LNCaP clone FGC (cell line): ENCODE results near the gene ACSBG1.
A peak's percentile ranks its signal among the peaks of the same experiment; 100 is the strongest.

Experiments used
- DNase-seq: peaks from one replicate; pipeline ENCODE4 v3.0.0-alpha.2; 2011; ENCODE audit warnings: low read depth
- H3K4me3 ChIP-seq: 2 replicates; pipeline ENCODE4 v1.5.1; 2011; ENCODE audit warnings: mild to moderate bottlenecking, low read depth, low read length, control low read depth
- TF ChIP-seq, protein P1 (sequence below): IDR thresholded peaks from 2 replicates; pipeline ENCODE4 v1.5.1; 2012; ENCODE audit warnings: mild to moderate bottlenecking; ENCODE audit not compliant: control insufficient read depth, insufficient read depth; ENCODE audit errors: extremely low read depth

ACSBG1 gene

DNA sequence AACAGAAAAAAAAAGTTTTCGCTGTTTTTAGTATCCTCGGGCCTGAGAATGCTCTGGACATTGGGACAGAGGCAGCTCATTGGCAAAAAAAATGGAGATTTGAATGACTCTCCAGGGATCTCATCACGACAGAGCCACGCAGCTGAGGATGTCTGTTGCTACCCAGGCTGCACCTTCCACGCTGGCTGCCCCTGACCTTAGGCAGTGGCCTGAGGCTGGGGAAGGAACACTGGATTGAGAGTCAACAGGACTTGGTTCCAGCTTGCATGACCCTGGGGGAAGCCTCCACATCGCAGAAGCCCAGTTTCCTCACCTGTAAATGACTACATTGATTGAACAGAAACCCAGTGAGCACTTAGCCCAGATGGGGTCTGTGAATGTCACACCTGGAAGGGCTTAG is 8.7 kb upstream of the ACSBG1 start:
- TF ChIP-seq, protein P1, sequence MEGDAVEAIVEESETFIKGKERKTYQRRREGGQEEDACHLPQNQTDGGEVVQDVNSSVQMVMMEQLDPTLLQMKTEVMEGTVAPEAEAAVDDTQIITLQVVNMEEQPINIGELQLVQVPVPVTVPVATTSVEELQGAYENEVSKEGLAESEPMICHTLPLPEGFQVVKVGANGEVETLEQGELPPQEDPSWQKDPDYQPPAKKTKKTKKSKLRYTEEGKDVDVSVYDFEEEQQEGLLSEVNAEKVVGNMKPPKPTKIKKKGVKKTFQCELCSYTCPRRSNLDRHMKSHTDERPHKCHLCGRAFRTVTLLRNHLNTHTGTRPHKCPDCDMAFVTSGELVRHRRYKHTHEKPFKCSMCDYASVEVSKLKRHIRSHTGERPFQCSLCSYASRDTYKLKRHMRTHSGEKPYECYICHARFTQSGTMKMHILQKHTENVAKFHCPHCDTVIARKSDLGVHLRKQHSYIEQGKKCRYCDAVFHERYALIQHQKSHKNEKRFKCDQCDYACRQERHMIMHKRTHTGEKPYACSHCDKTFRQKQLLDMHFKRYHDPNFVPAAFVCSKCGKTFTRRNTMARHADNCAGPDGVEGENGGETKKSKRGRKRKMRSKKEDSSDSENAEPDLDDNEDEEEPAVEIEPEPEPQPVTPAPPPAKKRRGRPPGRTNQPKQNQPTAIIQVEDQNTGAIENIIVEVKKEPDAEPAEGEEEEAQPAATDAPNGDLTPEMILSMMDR = no peak
- H3K4me3 ChIP-seq = no peak overlapping the region
- DNase-seq = no peak

DNA sequence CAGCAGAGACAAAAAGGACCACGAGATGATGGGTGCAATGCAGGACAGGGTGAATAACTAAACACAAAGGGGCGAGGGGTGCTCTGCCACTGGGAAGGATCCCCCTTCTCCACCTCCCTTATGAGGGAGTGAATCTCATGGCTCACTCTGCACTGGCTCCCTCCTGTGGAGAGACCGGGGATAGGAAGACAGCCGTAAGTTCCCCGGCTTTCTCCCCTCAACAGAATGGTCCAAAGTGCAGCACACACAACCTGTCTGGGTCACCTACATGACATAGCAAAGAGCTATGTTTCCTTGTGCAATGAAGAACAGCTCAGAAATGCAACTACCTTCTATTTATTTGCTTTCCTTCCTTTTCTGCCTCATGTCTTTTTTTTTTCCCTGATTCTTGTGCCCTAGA is 7.8 kb upstream of the ACSBG1 start:
- no peak overlapping the region for H3K4me3 ChIP-seq
- no peak for DNase-seq

DNA sequence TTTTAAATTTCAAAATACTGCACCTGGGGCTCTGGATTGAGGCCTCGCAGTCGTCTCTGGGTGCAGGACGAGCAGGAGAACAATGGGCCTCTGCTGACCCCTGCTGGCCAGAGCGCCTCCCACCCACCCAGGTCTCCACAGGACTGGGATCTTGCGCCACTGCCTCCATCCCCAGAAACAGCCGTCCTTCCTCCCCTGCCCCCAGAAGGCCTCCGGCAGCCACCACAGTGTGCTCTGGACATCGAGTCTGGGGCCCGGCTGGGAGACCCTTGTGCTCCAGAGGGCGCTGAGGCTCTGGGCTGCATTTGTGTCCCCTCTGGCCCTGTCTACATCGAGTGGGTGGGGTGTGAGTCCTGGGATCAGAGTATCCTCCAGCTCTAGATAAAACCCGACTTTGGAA is 6.7 kb upstream of the ACSBG1 start:
- TF ChIP-seq, protein P1 = peak; percentile 93
- DNase-seq = peak; percentile 23
- H3K4me3 ChIP-seq = no peak overlapping the region

More for the DNA sequence above, 7.8 kb upstream of the ACSBG1 start:
- TF ChIP-seq, protein P1 = peak; percentile 28; the same call in 1 of the 2 replicates

DNA sequence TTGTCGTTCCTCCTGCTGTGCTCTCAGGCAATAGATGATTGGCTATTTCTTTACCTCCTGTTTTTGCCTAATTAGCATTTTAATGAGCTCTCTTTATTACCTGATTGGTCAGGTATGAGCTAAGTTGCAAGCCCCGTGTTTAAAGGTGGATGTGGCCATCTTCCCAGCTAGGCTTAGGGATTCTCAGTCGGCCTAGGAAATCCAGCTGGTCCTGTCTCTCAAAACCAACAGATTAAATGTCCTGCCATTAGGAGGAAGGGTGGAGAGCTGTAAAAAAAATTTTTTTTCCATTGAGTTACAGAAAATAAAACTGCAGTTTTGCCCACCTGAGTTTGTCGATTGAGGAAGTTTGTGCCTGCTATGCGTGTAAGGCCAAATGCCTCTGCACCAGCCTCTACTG is 5.4 kb upstream of the ACSBG1 start:
- TF ChIP-seq, protein P1 = no peak
- DNase-seq = no peak
- no peak overlapping the region for H3K4me3 ChIP-seq

DNA sequence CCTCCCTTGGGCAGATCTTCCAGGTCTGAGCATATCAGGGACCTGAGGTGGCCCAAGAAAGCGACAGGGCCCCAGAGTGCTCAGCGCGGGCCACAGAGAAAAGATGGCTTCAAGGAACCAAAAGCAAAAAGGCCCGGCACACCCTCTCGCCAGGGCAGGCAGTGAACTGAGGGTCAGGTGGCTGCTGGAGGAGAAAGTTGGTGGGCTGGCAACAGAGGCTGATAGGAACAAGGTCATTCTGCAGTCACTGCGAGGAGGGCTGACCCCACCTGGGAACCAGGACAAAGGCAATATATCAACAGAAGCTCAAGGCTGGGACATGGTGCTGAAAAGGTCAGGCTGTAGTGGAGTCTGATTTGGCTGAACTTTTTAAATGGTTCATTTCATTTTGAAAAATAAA is 2.8 kb upstream of the ACSBG1 start:
- H3K4me3 ChIP-seq = no peak overlapping the region
- TF ChIP-seq, protein P1 = no peak
- DNase-seq = no peak

DNA sequence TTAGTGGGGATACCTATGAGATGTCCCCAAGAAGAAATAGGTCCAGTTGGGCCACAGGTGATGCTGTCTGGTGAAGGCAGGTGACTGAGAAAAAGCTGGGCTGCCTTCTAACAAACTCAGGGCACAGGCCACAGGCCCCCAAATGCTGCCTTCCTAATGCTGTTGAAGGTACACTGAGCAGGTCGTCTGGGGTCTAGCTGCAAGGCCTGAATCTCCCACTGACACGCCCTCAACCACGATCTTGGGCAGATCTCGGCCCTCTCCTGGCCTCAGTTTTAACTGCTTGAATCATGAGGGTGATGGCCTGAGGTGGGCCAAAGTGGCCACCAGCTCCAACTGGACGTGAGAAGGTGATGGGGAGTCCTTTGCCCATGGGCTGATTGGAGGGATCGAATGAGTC is 2.1 kb upstream of the ACSBG1 start:
- TF ChIP-seq, protein P1 = no peak
- H3K4me3 ChIP-seq = no peak overlapping the region
- DNase-seq = no peak

DNA sequence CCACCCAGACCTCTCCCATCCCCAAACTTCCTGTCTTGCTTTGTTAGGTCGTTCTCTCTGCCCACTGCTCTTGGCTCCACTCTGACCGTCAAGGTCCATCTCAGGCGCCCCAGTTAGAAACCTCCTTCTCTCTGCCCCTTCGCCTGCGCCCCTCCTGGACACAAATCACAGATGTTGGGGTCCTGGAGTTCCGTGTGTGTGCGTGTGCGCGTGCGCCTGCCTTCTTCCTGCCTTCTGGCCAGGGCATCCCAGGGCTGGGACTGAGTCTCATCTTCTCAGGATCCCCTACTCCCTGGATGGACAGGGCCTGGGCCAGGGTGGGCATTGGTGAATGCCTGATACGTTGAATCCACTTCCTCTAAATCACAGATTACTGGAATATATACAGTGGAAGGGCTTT is 869 bp downstream of the ACSBG1 start:
- H3K4me3 ChIP-seq = no peak overlapping the region
- TF ChIP-seq, protein P1 = no peak
- DNase-seq = no peak
